GM12878 (cell line): Measurements from ENCODE around the gene POLR3K. TPM values are rescaled to one million over a fixed set of nuclear protein-coding genes. Genes with fewer than 3 reads are reported as not detected.

Source experiments
- ATAC-seq: fragments of 200-7000 bp; cut with Tn5 transposase; 3 replicates; pipeline ENCODE4 v1.9.1; 2020; ENCODE audit warnings: mild to moderate bottlenecking, moderate library complexity
- BruUV-seq: library from RNA; stranded (reverse); fragments of 400-500 nt; replicated peaks from 2 replicates; lab custom pipeline; 2021; lab: Mats Ljungman, UMichigan
- CTCF ChIA-PET: fragments of 300-600 bp; sonication (Branson Sonifier 250); formaldehyde crosslinking; extraction: SDS; loops from one replicate; lab custom pipeline; 2021; ENCODE audit warnings: inconsistent platforms; lab: Yijun Ruan, JAX
- POLR2A ChIA-PET: fragments of 350-600 bp; formaldehyde crosslinking; extraction: SDS; loops from one replicate; lab custom pipeline; 2021; ENCODE audit warnings: inconsistent platforms; lab: Charles Lee
- RAD21 ChIA-PET: fragments of 300-600 bp; sonication (Branson Sonifier 250); formaldehyde crosslinking; loops from one replicate; lab custom pipeline; 2023; ENCODE audit warnings: antibody characterized with exemption; ENCODE audit not compliant: unreplicated experiment; lab: Charles Lee
- SMC1A ChIA-PET: fragments of 300-600 bp; sonication (Branson Sonifier 250); formaldehyde crosslinking; loops from one replicate; lab custom pipeline; 2023; ENCODE audit not compliant: unreplicated experiment, uncharacterized antibody; lab: Charles Lee
- DNase-seq: peaks from one replicate; pipeline ENCODE4 v3.0.0-alpha.2; 2011; ENCODE audit warnings: low read depth, low spot score
- FAIRE-seq: peaks from 3 replicates; lab custom pipeline; 2011; peaks lifted over from hg19 to GRCh38; lab: Jason Lieb, UNC
- H2AFZ ChIP-seq: 2 replicates; pipeline ENCODE4 v1.6.0; 2011; ENCODE audit warnings: low read depth, low read length, control low read depth; ENCODE audit not compliant: control insufficient read depth
- H3K27ac ChIP-seq: 2 replicates; pipeline ENCODE4 v1.5.1; 2011; ENCODE audit warnings: control low read depth; ENCODE audit not compliant: control insufficient read depth, insufficient read depth
- H3K27me3 ChIP-seq, 2 experiments: replicated peaks in 1 of 2; 2 replicates each; pipeline versions ENCODE4 v1.6.0 to v1.6.1; 2011; ENCODE audit warnings: low read length in 1 of 2; ENCODE audit not compliant: control insufficient read depth in 2 of 2, insufficient read depth in 2 of 2
- H3K36me3 ChIP-seq, 2 experiments: 2 replicates each; pipeline ENCODE4 v1.5.1; 2011; ENCODE audit warnings: low read length in 1 of 2; ENCODE audit not compliant: control insufficient read depth in 2 of 2, insufficient read depth in 2 of 2
- H3K4me1 ChIP-seq: 2 replicates; pipeline ENCODE4 v1.6.1; 2011; ENCODE audit warnings: mild to moderate bottlenecking, low read length, moderate library complexity, mixed read lengths; ENCODE audit not compliant: control insufficient read depth, insufficient read depth
- H3K4me2 ChIP-seq: 2 replicates; pipeline ENCODE4 v1.6.0; 2011; ENCODE audit warnings: control low read depth; ENCODE audit not compliant: control insufficient read depth, insufficient read depth
- H3K4me3 ChIP-seq: fragments of 200-600 bp; sonication (generic); 2 replicates; pipeline ENCODE4 v1.5.1; 2016
- H3K79me2 ChIP-seq: 2 replicates; pipeline ENCODE4 v1.6.0; 2011; ENCODE audit warnings: low read length; ENCODE audit not compliant: control insufficient read depth, insufficient read depth
- H3K9ac ChIP-seq: 2 replicates; pipeline ENCODE4 v1.8.0; 2011; ENCODE audit warnings: low read length, control low read depth, mixed read lengths; ENCODE audit not compliant: control insufficient read depth, insufficient read depth
- H3K9me3 ChIP-seq: replicated peaks from 3 replicates; pipeline ENCODE4 v1.5.1; 2011; ENCODE audit warnings: mild to moderate bottlenecking, low read length; ENCODE audit not compliant: control insufficient read depth, insufficient read depth
- H4K20me1 ChIP-seq: 2 replicates; pipeline ENCODE4 v1.6.0; 2011; ENCODE audit not compliant: control insufficient read depth, insufficient read depth
- ATF7 ChIP-seq: fragments of 450-650 bp; IDR thresholded peaks from 2 replicates; pipeline ENCODE4 v1.6.1; 2016; ENCODE audit warnings: low read depth, mild to moderate bottlenecking
- CEBPZ ChIP-seq: fragments of 150-350 bp; IDR thresholded peaks from 2 replicates; pipeline ENCODE4 v1.6.1; 2016; ENCODE audit warnings: low read depth, low read length
- MEF2A ChIP-seq: IDR thresholded peaks from 2 replicates; pipeline ENCODE4 v1.6.1; 2011; ENCODE audit warnings: low read depth, mild to moderate bottlenecking, low read length, moderate library complexity; ENCODE audit not compliant: insufficient read depth
- SMARCA5 ChIP-seq: fragments of 450-650 bp; IDR thresholded peaks from 2 replicates; pipeline ENCODE4 v1.6.1; 2017; ENCODE audit warnings: mild to moderate bottlenecking
- SREBF2 ChIP-seq: IDR thresholded peaks from 2 replicates; pipeline ENCODE4 v1.6.1; 2012; ENCODE audit warnings: mild to moderate bottlenecking, low read length
- WGBS: methylation state at CpG from one replicate; pipeline ENCODE4 v1.1.6; 2016; ENCODE audit warnings: low lambda C conversion rate; ENCODE audit not compliant: insufficient replicate concordance, insufficient coverage; ENCODE audit errors: missing lambda C conversion rate; 5-methylcytosine and 5-hydroxymethylcytosine counted together
- in situ Hi-C: fragments of 300-500 bp; cut with MboI; formaldehyde crosslinking; loops from 9 replicates; pipeline ENCODE4 v1.14.3; 2018; ENCODE audit warnings: mixed read lengths
- intact Hi-C: fragments of 100-400 bp; cut with micrococcal nuclease; formaldehyde crosslinking; loops from one replicate; pipeline ENCODE4 v1.14.2; 2022; ENCODE audit not compliant: unreplicated experiment
- polyA plus RNA-seq, 11 experiments: library from polyadenylated mRNA; depleted of rRNA in 4 of 11; unstranded in 6 of 11; stranded (reverse) in 5 of 11; fragments of >200 nt; fragmentation: Nextera tagmentation in 4 of 11; fragmentation: Illumina TruSeq in 1 of 11; extraction: Ambion mirVana in 4 of 11; extraction: Trizol in 1 of 11; gene quantifications; 1 replicate in 1 of 11; 2 replicates in 10 of 11; pipeline versions ENCODE4 v1.2.1 to v1.2.3, GENCODE V29; 2011 to 2016; ENCODE audit warnings: inconsistent platforms in 2 of 11, missing spikeins in 2 of 11, low read depth in 1 of 11
- total RNA-seq, 4 experiments: library from RNA; depleted of rRNA in 3 of 4; stranded (reverse); fragments of >200 nt in 3 of 4; fragmentation: Illumina TruSeq in 1 of 4; extraction: Trizol in 1 of 4; gene quantifications; 2 replicates each; pipeline versions ENCODE4 v1.2.1 to v1.2.3, GENCODE V29; 2013 to 2021

POLR3K gene
- total and polyA plus RNA-seq, 10 of the 15 experiments (the other 5 are each of a cell fraction or from before 2014, with no cell fraction given) = 25.3 to 222 (median 64.0) TPM

GRCh38 chr16:54237-54581, 801 bp upstream of the POLR3K start (continued):
- peak; percentile 64; the same call in 1 of the 2 replicates for TF ChIP-seq SMARCA5
- TF ChIP-seq CEBPZ = no peak

- Histone ChIP-seq H3K27me3 (no peaks in the 10 kb centered on the region), H3K79me2 (peaks cover 48% of the 10 kb centered on the region), H3K27ac (no peak overlapping the region), H3K4me2 (peak overlapping the region; percentile 67), H4K20me1 (no peaks in the 10 kb centered on the region), H3K4me1 (no peaks in the 10 kb centered on the region), H3K9me3 (no peaks in the 10 kb centered on the region; the same call in 2 of the 3 replicates), H3K4me3 (peak overlapping the region; percentile 54; the same call in 1 of the 2 replicates), H3K36me3 (peaks cover 4 to 5% of the 10 kb centered on the region in 2 experiments), H2AFZ (no peak overlapping the region), H3K9ac (no peak overlapping the region)
- TSS peak; percentile 79 for BruUV-seq
- ATAC-seq (no peak), DNase-seq (no peak), FAIRE-seq (no peak)
- RAD21 ChIA-PET = no interaction called here
- TF ChIP-seq SREBF2 (no peak), ATF7 (peak; percentile 57), MEF2A (0 out of 2 replicates have a peak, but pooled peaks have one; percentile 33)
- CTCF ChIA-PET = interaction anchor here (1.0 kb wide), 1 partner anchor 12 kb away, joined by 3 read pairs; no protein-coding TSS in a partner anchor
- intact Hi-C loops = no loop called here
- POLR2A ChIA-PET = interaction anchor here (0.7 kb wide), 1 partner anchor 177 kb away, joined by 3 read pairs; no protein-coding TSS in a partner anchor
- in situ Hi-C loops = no loop called here
- WGBS = 88% methylated on average over 15 of the region's 15 CpGs
- SMC1A ChIA-PET = no interaction called here
Observed at GRCh38 chr16:50769-51591, 2.4 kb downstream of the POLR3K start.
